ENCODE results near the gene MAST4. TPM values are rescaled to one million over a fixed set of nuclear protein-coding genes. Genes with fewer than 3 reads are reported as not detected.

MAST4 gene
- total RNA-seq, 4 donors from 2014 or later = 55.3 to 148 (median 110) TPM

DNA sequence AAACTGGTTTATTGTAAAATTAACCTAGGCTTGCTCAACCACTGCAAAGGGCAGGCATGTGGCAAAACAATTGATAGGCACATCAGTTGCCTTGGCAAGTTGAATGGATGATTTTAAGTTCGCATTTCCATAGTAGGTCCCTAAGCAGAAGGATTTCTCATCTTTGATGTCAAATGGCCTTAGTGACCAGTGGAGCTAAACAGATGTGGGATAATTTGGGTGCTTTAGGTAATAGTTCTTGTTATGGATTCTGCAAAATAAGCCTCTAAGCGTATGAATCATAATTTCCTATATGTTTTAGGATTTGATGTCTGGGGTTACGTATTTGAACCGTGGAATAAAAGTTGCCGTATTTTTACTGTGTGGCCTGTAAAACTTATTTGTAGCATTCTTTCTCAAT is 418.0 kb downstream of the MAST4 start:
- Histone ChIP-seq H3K27ac (peak overlapping the region; percentile 86 to 93 (median 90)), H3K4me3 (peak overlapping the region in 1 of 4 donors; percentile 60), H3K9me3 (no peaks in the 10 kb centered on the region), H3K36me3 (peaks cover 0 to 4% (median 0%) of the 10 kb centered on the region in 3 donors), H3K27me3 (no peaks in the 10 kb centered on the region), H3K4me1 (peaks cover 32 to 99% (median 44%) of the 10 kb centered on the region in 3 donors)
- intact Hi-C loops (cut with DNase I) = no loop called here
- TF ChIP-seq, protein P1, sequence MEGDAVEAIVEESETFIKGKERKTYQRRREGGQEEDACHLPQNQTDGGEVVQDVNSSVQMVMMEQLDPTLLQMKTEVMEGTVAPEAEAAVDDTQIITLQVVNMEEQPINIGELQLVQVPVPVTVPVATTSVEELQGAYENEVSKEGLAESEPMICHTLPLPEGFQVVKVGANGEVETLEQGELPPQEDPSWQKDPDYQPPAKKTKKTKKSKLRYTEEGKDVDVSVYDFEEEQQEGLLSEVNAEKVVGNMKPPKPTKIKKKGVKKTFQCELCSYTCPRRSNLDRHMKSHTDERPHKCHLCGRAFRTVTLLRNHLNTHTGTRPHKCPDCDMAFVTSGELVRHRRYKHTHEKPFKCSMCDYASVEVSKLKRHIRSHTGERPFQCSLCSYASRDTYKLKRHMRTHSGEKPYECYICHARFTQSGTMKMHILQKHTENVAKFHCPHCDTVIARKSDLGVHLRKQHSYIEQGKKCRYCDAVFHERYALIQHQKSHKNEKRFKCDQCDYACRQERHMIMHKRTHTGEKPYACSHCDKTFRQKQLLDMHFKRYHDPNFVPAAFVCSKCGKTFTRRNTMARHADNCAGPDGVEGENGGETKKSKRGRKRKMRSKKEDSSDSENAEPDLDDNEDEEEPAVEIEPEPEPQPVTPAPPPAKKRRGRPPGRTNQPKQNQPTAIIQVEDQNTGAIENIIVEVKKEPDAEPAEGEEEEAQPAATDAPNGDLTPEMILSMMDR (IDR thresholded peaks at IDR 0.05) = no peak
- TF ChIP-seq POLR2A (IDR thresholded peaks at IDR 0.05) = no peak
- WGBS, 2 donors = 45 to 68% methylated on average over 5 of the region's 5 CpGs
- DNase-seq = no peak

DNA sequence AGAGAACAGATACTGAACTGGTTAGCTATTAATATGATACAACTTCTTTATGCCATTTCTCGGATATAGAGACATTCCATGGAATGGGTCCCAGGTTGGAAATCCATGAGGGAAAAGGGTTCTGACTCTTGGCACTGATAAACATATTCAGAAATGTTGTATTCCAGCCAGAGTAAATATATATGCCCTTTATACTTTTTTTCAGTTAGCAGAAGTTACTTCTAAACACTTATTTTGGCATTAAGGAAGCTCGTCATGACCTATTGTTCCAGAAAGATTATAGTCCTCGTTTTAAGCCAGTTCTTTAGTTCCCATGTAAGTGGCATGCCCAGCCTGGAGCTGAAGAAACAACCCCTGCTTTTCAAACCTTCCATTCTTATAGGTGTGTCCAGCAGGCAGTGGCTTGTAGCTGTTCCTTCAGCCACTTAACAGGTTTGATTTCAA is 418.8 kb downstream of the MAST4 start:
- WGBS, 2 donors = 17 to 20% methylated on average over 3 of the region's 3 CpGs
- no peak for DNase-seq
- peaks cover 31 to 99% (median 42%) of the 10 kb centered on the region in 3 donors for H3K4me1 ChIP-seq

DNA sequence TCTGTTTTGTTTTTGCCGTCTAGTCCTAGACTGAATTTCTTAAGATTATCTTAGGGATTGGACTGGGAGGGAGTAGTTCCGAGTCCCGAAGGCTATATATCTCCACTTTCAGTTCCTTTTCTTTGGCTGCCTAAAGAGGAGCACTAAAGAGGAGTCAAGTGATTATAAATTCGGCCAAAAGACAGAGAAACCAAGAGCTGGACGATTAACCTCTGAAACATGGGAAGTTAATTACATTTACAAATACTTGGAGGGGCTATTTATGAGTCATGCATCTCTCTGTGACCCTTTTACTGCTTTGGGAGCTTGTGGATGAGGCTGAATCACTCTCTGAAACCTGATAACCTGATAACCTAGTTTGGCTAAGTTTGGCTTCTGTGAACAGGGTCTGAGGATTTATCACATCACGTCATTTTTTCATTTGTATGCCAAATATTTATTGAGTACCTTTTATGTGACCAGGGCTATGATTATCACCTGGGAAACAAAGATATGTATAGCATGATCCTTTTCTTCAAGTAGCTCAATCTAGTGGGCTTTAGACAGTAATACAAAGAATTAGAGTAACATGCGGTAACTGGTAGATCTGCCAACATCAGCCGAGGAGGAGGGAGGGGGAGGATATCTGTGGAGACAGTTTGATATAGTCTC is 419.5 kb downstream of the MAST4 start:
- peak overlapping the region; percentile 86 to 93 (median 90) for H3K27ac ChIP-seq
- no peaks in the 10 kb centered on the region for H3K9me3 ChIP-seq
- no peak for DNase-seq
- H3K4me1 ChIP-seq = peaks cover 25 to 99% (median 39%) of the 10 kb centered on the region in 3 donors
- H3K27me3 ChIP-seq = no peaks in the 10 kb centered on the region
- intact Hi-C loops (cut with DNase I) = no loop called here
- peaks cover 0 to 4% (median 0%) of the 10 kb centered on the region in 3 donors for H3K36me3 ChIP-seq
- no peak for TF ChIP-seq POLR2A (IDR thresholded peaks at IDR 0.05)
- TF ChIP-seq, protein P1 (IDR thresholded peaks at IDR 0.05) = no peak
- H3K4me3 ChIP-seq = peak overlapping the region; percentile 28 to 60 (median 44)
- WGBS, 2 donors = 8 to 17% methylated on average over 8 of the region's 8 CpGs

More for the DNA sequence above, 418.8 kb downstream of the MAST4 start:
- Histone ChIP-seq H3K27ac (peak overlapping the region; percentile 86 to 93 (median 90)), H3K4me3 (peak overlapping the region; percentile 28 to 60 (median 44)), H3K27me3 (no peaks in the 10 kb centered on the region), H3K36me3 (peaks cover 0 to 4% (median 0%) of the 10 kb centered on the region in 3 donors), H3K9me3 (no peaks in the 10 kb centered on the region)
- TF ChIP-seq, protein P1 (IDR thresholded peaks at IDR 0.05) = no peak
- TF ChIP-seq POLR2A (IDR thresholded peaks at IDR 0.05) = peak in 1 of 4 donors; percentile 46
- intact Hi-C loops (cut with DNase I) = no loop called here

DNA sequence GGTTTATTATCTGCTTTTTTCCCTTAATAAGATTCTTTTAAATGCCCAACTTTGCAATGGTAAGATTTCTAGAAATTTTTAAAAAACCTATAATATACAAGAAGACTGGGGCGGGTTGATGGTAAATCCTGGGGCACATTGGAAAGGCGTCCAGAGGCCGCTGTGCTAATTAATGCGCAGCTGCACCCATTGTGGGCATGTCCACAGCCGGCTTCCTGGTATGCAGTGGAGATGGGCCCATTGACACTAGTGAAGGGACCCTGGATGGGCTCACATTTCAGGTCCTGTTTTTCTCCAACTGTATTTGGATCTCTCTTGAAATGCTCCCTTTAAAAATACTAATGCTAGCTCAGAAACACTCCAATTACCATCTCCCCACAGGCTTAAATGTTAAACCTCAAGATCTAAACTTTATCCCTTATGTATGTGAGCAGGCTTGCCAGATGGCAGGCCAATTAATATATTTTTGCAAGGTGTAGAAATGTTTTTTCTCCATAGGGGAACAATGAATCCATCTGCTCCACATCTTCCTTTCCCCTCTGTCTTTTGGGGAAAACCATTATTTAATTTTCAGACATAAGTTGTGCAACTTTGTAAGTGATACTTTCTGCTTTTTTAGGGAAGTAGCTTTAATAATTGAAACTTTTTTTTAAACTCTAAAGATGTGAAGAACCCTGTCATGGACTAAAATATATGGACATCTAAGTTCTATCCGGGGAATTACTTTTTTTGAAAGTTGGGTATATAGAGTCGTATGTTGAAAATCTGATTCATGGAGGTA is 423.1 kb downstream of the MAST4 start:
- no peaks in the 10 kb centered on the region for H3K27me3 ChIP-seq
- 71 to 76% methylated on average over 7 of the region's 7 CpGs for WGBS, 2 donors
- no peak overlapping the region for H3K4me3 ChIP-seq
- no peak for DNase-seq
- no peak for TF ChIP-seq POLR2A (IDR thresholded peaks at IDR 0.05)
- TF ChIP-seq, protein P1 (IDR thresholded peaks at IDR 0.05) = no peak
- H3K27ac ChIP-seq = peak overlapping the region in 3 of 4 donors; percentile 18 to 80 (median 31)
- H3K9me3 ChIP-seq = no peaks in the 10 kb centered on the region
- H3K36me3 ChIP-seq = peaks cover 0 to 4% (median 0%) of the 10 kb centered on the region in 3 donors
- H3K4me1 ChIP-seq = peaks cover 19 to 89% (median 37%) of the 10 kb centered on the region in 3 donors
- intact Hi-C loops (cut with DNase I) = no loop called here

Measured in esophagus squamous epithelium (tissue), 5 donors.